Fibroblast of skin of scalp (primary cell): ENCODE measurements around the gene CLDN24.

Source experiments
- DNase-seq: peaks from one replicate; pipeline ENCODE4 v3.0.0-alpha.2; 2013

CLDN24 gene

GRCh38 chr4:183272384-183272783 is 49.8 kb downstream of the CLDN24 start:
- no peak for DNase-seq
